GM18526 (cell line): ENCODE results near the gene PSMG4.

ENCODE experiments used
- POLR2A ChIP-seq: IDR thresholded peaks from 3 replicates; pipeline ENCODE4 v1.6.1; 2011; ENCODE audit not compliant: insufficient read length; ENCODE audit errors: extremely low read depth

PSMG4 gene

GRCh38 chr6:3288711-3289663 lies 30.2 kb downstream of the PSMG4 start:
- no peak for TF ChIP-seq POLR2A

GRCh38 chr6:3289664-3290055 lies 30.9 kb downstream of the PSMG4 start:
- TF ChIP-seq POLR2A: no peak

GRCh38 chr6:3290149-3290930 lies 31.6 kb downstream of the PSMG4 start:
- TF ChIP-seq POLR2A: no peak

GRCh38 chr6:3290931-3291211 lies 32.1 kb downstream of the PSMG4 start:
- TF ChIP-seq POLR2A: no peak

- TF ChIP-seq POLR2A: no peak
Measured at GRCh38 chr6:3291346-3291745, 32.6 kb downstream of the PSMG4 start.

GRCh38 chr6:3291987-3292386 lies 33.2 kb downstream of the PSMG4 start:
- no peak for TF ChIP-seq POLR2A

GRCh38 chr6:3292431-3293197 lies 33.9 kb downstream of the PSMG4 start:
- no peak for TF ChIP-seq POLR2A

GRCh38 chr6:3293271-3294155 lies 34.8 kb downstream of the PSMG4 start:
- no peak for TF ChIP-seq POLR2A

GRCh38 chr6:3294396-3294795 lies 35.6 kb downstream of the PSMG4 start:
- TF ChIP-seq POLR2A: no peak

- no peak for TF ChIP-seq POLR2A
Measured at GRCh38 chr6:3294921-3295871, 36.4 kb downstream of the PSMG4 start.

- no peak for TF ChIP-seq POLR2A
Measured at GRCh38 chr6:3296078-3296477, 37.3 kb downstream of the PSMG4 start.

GRCh38 chr6:3296537-3296936 lies 37.8 kb downstream of the PSMG4 start:
- no peak for TF ChIP-seq POLR2A

GRCh38 chr6:3297006-3297405 lies 38.3 kb downstream of the PSMG4 start:
- no peak for TF ChIP-seq POLR2A
